WERI-Rb-1 (cell line): ENCODE results near the gene SNX19.

Source experiments
- DNase-seq: peaks from one replicate; pipeline ENCODE4 v3.0.0-alpha.2; 2020
- H3K27ac ChIP-seq: fragments of 250-450 bp; sonication (Bioruptor Pico); 2 replicates; pipeline ENCODE4 v1.5.1; 2020; ENCODE audit warnings: mild to moderate bottlenecking, moderate library complexity
- H3K27me3 ChIP-seq: fragments of 250-450 bp; sonication (Bioruptor Pico); 2 replicates; pipeline ENCODE4 v1.5.1; 2021; ENCODE audit warnings: mild to moderate bottlenecking, low read depth, moderate library complexity; ENCODE audit not compliant: insufficient read depth, severe bottlenecking
- H3K36me3 ChIP-seq: fragments of 250-450 bp; sonication (Bioruptor Pico); 2 replicates; pipeline ENCODE4 v1.5.1; 2020; ENCODE audit warnings: mild to moderate bottlenecking, moderate library complexity
- H3K4me3 ChIP-seq: 2 replicates; pipeline ENCODE4 v1.5.1; 2011; ENCODE audit warnings: low read depth, mild to moderate bottlenecking, control low read depth, low read length
- H3K9me3 ChIP-seq: fragments of 250-450 bp; sonication (Bioruptor Pico); 2 replicates; pipeline ENCODE4 v1.5.1; 2021; ENCODE audit warnings: mild to moderate bottlenecking, moderate library complexity; ENCODE audit not compliant: severe bottlenecking
- TF ChIP-seq, protein P1 (sequence below): IDR thresholded peaks from 2 replicates; pipeline ENCODE4 v1.5.1; 2011; ENCODE audit warnings: low read depth, mild to moderate bottlenecking, control low read depth, inconsistent platforms, low read length

Gene SNX19

DNA sequence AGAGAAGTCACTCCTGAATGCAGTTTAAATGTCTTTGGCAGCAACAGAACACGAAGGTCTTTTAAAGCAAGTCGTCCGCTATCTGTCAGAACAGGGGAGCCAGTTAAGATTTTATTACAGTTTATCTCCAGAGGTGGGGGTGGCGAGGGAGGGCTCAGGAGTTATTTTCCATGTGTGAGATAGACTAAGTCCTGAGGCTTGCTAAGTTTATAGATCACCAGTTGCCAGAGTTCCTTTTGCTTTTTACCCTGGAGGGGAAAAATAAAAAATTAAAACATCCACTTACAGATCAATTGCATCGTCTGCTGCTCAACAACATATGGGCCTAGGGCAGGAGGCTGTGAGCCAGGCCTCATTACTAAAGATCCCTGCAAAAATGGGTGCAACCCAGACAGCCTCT lies 90.7 kb downstream of the SNX19 start:
- Histone ChIP-seq H3K4me3 (no peak overlapping the region), H3K27ac (no peak overlapping the region), H3K9me3 (no peaks in the 10 kb centered on the region), H3K36me3 (no peaks in the 10 kb centered on the region), H3K27me3 (no peaks in the 10 kb centered on the region)
- TF ChIP-seq, protein P1, sequence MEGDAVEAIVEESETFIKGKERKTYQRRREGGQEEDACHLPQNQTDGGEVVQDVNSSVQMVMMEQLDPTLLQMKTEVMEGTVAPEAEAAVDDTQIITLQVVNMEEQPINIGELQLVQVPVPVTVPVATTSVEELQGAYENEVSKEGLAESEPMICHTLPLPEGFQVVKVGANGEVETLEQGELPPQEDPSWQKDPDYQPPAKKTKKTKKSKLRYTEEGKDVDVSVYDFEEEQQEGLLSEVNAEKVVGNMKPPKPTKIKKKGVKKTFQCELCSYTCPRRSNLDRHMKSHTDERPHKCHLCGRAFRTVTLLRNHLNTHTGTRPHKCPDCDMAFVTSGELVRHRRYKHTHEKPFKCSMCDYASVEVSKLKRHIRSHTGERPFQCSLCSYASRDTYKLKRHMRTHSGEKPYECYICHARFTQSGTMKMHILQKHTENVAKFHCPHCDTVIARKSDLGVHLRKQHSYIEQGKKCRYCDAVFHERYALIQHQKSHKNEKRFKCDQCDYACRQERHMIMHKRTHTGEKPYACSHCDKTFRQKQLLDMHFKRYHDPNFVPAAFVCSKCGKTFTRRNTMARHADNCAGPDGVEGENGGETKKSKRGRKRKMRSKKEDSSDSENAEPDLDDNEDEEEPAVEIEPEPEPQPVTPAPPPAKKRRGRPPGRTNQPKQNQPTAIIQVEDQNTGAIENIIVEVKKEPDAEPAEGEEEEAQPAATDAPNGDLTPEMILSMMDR = no peak
- no peak for DNase-seq
